HG02840 (cell line): ENCODE measurements around the gene ATG2B.

Experiments used
- ATAC-seq: cut with Tn5 transposase; IDR thresholded peaks from one replicate; pipeline ENCODE4 v1.9.1; 2021; ENCODE audit warnings: mild to moderate bottlenecking, moderate library complexity, moderate number of reproducible peaks; ENCODE audit not compliant: unreplicated experiment, low FRiP score

The ATG2B gene

DNA sequence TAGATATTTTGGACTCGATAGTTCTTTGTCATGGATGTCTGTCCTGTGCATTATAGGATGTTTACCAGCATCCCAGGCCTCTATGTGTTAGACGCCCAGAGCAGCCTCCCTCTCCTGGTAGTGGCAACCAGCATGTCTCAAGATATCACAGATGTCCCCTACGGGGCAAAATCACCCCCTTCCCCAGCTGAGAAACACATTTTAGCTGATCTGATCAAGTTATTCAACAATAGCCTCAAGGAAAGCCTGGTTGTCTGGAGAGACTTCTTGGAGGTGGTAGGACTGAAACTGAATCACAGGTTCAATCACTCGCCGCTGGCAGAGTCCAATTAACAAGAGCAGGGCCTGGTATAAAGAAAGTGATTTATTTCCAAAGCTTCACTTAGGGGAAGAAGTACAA, 89.5 kb downstream of the ATG2B start:
- no peak for ATAC-seq

DNA sequence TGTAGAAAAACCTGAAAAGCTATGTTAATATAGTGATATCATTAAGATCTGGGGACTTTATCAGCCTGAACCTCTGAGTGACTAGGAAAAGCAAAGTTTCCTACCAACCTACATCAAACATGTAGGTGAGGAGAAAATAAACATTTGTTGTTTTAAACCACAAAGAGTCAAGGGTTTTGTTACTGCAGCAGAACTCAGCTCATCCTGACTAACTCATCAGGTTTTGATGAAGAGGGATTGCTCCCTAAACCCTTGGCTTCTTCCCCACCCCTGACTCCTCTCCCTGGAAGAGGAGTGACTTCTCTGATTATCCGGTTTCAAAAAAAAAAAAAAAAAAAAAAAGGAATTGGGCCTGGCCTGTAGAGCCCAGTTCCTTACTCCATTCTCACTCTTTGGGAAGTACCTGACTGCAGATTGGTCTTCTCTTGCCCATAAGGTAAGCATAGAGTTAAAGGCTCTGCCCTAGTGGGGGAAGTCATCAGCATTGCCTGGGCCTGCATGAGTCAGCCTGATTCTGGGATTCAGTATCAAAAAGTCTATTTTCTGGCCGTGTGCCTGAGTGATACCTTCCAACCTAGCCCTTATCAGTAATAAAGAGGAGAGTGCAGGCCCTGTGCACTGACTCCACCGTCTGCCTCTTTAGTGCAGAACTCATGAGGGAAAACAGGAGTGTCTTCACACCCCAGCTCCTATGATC, 90.2 kb downstream of the ATG2B start:
- no peak for ATAC-seq

DNA sequence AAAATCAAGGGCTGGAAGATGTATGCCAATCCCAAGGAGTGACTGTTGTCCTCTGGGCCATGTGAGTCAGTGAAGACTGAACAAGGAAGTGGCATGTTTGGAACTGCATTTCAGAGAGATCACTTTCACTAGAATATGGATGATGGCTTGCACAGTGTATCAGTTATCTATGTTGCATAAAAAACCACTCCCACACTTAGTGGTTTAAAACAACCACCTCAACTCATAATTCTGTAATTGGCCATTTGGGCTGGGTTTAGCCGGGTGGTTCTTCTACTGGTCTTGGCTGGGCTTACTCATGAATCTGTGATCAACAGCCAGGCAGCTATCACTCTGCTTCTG, 91.7 kb downstream of the ATG2B start:
- no peak for ATAC-seq

DNA sequence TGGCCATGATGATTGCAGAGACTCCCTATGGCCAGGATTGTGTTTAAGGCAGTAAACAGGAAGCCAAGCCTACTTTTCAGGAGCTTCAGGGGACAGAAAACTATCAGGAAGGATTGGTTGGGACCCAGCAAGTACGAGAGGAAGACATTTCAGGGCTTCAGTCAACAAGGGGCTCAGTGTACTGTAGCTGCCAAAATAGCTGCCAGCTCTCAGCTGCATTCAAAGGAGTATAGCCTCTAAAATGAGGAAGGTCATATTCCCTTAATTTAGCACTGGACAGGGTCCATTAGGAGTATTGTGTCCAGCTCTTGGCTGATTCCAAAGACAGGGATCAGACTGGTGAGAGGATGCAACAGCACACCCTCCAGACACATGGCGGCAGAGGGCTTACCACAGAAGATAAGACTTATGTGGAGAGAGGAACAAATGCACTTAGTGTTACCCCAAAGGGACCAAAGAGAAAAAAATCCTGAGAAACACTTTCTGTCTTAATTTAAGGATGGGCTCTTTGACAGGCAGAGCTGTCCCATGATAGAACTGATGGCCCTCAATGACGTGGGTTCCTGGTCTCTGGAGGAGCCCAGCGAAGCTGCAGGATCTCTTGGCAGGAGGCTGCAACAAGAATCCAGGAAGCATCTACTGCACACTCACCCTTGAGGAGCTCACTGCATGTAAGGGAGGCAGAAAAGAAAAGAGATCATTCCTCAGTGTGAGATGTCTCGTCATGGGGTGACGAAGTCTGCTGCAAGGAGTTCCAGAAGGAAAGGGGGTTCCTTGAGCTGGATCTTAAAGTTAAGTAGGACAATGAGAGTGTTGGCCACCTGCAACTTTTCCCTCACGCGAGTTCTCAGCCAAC, 92.3 kb downstream of the ATG2B start:
- no peak for ATAC-seq

DNA sequence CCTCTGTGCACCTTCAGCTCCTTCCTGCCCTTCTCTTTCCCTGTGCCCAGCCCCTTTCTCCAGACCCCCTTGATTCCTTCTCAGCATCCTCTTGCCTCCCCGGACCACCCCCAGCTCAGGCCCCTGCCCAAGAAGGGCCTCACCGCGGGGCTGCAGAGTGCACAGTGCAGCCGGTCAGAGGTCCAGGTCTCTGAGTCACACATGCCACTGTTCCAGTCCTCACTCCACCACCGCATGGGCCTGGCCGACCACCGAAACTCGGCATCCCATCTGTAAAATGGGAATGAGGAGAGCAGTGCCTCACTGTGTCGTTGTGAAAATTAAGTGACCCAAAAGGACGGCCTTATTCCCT, 93.8 kb downstream of the ATG2B start:
- ATAC-seq: no peak

DNA sequence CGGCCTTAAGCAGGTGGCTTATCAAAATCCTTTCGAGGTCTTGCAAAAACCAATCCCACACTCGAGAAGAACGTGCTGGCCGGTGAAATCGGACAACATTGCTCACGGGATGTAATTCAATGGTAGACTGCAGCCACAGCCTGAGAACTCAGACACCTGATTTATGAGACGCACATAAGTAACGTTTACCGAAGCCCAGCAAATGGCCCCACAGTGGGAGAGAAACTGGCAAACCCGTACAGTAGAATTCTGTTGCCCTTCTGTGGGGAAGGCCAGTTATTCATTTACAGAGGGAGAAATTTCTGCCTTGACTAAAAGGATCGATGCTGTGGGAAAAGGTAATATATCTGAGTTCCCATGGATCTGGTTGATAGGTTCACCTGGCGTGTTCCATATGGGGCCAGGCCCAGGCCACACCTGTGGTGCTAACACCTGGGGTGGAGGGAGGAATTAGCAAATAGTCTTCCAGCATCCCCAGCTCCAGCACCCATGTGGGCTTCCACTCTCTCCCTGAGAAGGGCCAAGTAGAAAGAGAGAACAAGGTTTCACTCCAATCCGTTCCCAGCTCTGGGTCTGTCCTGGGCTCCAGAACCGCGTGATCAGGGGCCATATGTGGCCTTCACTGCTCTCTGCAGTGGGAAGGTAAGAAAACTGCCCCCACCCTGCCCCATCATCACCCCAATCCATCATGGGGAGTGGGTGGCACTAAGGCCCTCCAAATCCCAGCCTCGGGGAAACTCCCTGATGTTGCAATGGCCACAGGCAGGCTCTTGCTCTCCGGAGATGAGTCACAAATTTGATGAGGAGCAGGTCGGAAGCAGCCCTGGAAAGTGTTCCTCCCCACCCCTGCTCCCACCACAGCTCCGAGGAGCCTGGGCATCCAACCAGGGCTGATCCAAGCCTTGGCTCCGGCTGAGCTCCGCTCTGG, 94.4 kb downstream of the ATG2B start:
- ATAC-seq: no peak

DNA sequence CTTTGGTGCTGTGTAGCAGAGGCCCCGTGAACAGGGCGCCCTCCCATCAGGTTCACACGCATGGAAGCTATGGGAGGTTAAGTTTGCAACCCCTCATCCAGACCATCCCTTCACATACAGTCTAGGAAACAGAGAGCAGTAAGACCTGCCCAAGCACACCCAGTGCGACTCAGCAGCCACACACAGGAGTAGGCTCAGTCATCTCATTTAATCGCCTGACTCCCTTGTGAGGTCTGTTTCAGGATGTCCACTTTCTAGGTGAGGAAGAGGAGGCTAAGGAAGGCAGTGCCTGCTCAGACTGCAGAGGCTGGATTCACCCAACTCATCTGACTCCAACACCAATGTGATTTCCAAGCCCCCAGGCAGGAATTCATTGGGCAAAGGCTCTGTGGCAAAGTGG, 95.2 kb downstream of the ATG2B start:
- no peak for ATAC-seq

DNA sequence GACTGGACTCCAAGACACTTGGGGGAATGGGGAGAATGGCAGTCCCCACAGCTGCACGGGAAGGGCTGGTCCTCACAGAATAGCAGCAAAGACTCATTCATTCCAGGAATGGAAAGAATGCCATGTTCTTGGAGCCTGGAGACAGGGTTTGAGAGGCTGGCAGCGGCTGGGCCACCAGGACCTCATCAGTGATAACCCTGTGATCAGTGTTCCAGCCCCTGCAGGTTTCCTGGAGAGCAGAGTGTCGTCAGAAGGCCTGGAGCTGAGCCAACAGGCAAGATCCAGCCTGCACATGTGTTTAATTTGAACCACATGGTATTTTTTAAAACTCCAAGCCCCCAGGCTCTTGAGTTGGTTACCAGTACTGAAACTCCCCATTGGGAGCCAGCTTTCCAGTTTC, 95.8 kb downstream of the ATG2B start:
- ATAC-seq: no peak

DNA sequence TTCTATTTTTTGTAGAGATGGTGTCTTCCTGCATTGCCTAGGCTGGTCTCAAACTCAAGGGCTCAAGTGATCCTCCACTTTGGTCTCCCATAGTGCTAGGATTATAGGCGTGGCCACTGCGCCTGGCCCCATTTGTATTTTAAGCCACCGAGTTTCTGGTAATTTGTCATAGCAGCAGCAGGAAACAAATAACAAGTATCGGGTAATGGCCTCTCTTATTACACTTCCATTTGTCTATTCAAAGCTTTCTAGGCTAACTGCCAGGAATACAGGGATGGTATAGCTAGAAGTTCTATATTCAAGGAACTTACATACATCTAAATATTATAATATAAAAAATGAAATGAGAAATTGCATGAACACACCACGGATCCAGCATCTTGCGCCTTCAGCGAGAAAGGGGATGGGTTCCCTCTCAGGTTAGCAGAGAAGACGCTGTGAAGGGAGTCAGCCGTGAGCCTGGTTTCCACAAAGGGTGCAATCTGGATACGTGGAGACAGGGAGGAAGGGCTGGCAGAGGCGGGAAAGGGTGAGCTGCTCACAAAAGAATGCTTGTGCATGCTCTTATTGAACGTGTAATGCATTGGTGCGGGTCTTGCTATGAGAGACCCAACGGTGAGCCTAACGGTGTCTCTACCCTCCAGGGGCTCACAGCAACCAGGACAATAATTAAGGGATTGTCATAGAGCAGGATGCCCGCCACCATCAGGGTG, 97.6 kb downstream of the ATG2B start:
- no peak for ATAC-seq

DNA sequence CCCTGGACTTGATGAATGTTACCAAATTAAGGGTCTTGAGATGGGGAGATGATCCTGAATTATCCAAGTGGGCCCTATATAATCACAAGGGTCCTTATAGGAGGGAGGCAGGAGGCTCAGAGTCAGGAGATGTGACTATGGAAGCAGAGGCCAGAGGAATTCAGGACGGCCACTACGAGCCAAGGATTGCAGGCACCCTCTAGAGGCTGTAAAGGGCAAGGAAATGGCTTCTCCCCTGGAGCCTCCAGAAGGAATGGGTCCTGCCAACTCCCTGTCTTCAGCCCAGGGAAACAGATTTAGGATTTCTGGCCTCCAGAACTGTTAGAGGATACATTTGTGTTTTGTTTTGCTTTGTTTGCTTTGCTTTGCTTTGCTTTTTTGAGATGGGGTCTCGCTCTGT, 98.3 kb downstream of the ATG2B start:
- ATAC-seq: no peak

DNA sequence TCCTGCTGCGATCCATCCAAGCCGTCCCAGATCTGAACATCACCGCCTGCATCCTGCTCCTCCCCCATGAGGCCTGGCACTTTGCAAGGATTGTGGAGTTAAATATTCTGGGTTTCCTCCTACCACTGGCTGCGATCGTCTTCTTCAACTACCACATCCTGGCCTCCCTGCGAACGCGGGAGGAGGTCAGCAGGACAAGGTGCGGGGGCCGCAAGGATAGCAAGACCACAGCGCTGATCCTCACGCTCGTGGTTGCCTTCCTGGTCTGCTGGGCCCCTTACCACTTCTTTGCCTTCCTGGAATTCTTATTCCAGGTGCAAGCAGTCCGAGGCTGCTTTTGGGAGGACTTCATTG, 99.0 kb downstream of the ATG2B start:
- ATAC-seq: no peak

DNA sequence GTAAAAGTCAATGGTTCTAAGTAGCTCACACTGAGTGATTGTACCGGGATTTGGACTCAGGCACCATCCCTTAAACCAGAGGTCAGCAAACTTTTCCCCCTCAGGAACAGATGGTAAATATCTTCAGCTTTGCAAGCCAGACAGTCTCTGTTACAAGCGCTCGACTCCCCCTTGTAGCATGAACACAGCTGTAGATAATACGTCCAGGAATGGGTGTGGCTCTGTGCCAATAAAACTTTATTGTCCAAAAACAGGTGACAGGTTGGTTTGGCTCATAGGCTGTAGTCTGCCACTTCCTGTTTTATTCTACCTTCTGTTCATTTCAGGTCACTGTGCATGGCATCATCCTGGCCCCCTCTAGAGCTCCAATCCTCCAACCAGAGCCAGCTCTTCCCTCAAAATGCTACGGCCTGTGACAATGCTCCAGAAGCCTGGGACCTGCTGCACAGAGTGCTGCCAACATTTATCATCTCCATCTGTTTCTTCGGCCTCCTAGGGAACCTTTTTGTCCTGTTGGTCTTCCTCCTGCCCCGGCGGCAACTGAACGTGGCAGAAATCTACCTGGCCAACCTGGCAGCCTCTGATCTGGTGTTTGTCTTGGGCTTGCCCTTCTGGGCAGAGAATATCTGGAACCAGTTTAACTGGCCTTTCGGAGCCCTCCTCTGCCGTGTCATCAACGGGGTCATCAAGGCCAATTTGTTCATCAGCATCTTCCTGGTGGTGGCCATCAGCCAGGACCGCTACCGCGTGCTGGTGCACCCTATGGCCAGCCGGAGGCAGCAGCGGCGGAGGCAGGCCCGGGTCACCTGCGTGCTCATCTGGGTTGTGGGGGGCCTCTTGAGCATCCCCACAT, 99.6 kb downstream of the ATG2B start:
- no peak for ATAC-seq

DNA sequence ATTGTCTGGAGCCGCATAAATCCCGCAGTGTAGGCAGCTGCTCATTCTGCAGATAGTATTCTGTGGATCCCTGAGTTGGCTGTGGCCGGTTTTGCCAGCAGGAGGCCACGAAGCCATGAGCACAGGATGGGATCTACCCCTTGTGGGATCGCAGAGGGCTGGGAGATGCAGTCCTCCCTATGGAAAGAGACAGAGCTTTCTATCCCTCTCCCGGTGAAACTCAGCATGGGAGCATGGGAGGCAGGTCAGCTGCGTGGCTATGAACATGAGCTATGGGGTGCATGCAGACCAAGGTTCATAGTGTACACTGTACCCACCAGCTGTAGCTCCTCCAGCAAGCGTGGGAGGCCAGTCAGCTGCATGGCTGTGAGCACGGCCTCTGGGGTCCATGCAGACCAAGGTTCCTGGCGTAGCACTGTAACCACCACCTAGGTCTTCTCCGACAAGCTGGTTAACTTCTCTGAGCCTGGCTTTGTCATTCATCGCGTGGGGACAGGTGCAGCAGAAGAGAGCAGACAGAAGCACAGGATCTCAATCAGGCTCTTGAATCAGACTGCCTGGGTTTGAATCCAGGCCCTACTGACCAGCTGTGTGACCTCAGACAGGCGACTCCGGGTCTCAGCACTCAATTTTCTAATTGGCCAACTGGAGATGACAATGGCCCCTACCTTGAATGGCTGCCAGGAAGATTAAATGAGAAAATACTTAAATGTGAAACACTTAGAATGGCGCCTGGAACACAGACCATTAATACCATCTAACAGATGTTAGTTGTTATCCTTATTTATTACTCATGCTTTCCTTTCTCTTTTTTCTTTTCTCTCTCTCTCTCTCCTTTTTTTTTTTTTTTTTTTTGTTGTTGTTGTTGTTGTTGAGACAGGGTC, 101.1 kb downstream of the ATG2B start:
- no peak for ATAC-seq

DNA sequence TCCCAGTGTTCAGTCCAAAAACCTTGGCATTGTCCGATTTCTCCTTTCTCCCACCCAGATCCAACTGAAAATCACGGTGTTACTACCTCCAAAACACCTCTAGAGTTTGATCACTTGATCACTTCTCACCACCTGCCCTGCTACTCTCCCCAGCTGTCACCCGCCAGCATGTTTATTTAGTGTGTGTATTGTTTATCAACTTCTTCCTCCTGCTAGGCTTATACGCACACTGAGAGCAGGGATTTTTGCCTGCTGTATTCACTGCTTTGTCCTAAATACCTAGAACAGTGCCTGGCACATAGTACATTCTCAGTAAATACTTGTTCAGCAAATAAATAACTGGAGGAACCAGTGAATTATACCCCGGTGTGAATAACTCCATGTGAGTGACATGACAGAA, 102.1 kb downstream of the ATG2B start:
- no peak for ATAC-seq

DNA sequence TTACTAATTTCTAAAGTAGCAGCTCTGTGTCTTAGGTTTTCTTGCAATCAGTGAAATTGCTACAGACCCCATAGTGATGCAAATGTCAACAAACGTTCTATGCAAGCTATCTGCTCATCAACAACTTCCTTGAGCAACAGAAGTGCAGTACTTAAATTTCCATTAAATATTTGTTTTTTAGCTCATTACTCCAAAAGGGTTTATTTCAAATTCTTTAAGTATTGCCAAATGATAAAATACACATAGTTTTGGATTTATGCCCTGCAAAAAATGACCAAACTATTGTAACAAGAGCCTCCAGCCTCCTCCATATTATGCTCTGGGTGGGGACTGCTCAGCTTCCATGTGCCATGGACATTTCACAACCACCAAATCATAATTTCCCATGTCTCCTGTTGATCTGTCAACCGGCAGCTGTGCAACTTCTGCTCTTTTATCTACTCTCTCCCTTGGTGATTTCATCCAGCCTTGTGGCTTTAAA, 102.8 kb downstream of the ATG2B start:
- no peak for ATAC-seq

DNA sequence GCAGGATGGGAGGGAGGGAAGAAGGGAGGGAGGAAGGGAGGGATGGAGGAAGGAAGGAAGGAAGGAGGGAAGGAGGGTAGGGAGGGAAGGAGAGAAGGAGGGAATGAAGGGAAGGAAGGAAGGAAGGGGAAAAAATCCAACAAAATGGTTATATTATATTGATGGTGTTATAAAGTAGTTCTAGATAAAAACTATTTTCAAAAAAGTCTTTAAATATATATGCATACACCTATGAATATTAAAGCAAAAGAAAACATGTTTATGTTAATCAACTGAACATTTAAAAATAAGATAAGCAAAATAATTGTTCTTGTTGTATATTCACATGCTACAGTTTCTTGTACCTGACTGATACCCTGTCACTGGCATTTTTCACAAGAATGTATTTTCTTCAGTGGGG, 105.2 kb downstream of the ATG2B start:
- ATAC-seq: no peak

DNA sequence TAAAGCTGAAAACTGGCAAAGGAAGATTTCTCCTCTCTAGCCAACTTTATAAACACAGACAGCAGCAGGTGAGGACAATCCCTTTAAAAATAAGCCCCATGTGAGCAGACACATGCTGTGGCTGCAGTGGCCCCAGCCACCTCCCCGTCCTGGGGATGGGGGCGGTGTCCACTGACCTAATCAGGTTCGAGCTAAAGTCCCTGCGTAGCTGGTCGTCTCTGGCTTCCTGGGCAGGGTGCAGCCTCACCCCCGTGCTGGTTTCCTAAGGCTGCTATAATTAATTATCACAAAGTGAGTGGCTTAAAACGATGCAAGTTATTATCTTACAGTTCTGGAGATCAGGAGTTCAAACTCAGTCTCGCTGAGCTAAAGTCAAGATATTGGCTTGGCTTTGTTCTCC, 106.1 kb downstream of the ATG2B start:
- ATAC-seq: no peak

DNA sequence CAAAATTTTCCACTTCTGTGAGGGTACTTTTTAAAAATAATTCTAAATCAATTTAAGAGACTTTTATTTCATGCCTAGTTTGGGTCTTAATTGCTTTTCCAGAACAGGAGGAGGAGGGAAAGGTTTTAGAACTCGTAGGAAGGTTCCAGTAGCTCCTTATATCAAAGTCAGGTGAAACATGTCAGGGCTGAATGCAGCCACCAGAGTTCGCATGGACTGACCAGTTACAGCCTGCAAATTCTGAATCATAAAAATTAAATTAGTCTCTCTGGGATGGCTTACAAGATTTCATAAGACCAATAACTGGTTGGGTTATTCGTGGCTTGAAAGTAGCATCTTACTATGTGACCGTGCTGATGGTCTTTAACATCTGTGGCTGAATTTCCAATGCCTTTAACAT, 106.7 kb downstream of the ATG2B start:
- ATAC-seq: no peak
